ENCODE measurements around the gene MIX23.

DNA sequence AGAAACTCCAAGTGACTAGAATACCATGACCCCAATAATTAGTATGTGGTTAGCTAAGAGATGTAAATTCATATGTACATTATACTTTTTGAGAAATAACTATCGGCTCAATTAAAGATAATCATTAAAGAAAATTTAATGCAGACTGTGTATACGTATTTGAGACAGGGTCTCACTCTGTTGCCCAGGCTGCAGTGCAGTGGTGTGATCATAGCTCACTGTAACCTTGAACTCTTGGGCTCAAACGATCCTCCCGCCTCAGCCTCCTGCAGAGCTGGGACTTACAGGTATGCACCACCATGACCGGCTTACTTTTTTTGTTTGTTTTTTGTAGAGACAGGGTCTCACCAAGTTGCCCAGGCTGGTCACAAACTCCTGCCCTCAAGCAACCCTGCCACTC, 66.7 kb downstream of the MIX23 start:
- TF ChIP-seq BCLAF1 (IDR thresholded peaks at IDR 0.05) (no peak), TCF12 (IDR thresholded peaks at IDR 0.05; ENCODE audit: low read depth, low read length) (no peak), MEF2A (IDR thresholded peaks at IDR 0.05; ENCODE audit: insufficient read depth, low read depth, low read length) (no peak), POLR2A (IDR thresholded peaks at IDR 0.05; ENCODE audit: low read depth, low read length) (no peak), EZH2 (IDR thresholded peaks at IDR 0.05; ENCODE audit: borderline replicate concordance, control insufficient read depth, low read depth, low read length) (no peak), REST (IDR thresholded peaks at IDR 0.05; ENCODE audit: low read depth, low read length) (no peak), ZNF592 (IDR thresholded peaks at IDR 0.05) (no peak)
- TF ChIP-seq, protein P1, sequence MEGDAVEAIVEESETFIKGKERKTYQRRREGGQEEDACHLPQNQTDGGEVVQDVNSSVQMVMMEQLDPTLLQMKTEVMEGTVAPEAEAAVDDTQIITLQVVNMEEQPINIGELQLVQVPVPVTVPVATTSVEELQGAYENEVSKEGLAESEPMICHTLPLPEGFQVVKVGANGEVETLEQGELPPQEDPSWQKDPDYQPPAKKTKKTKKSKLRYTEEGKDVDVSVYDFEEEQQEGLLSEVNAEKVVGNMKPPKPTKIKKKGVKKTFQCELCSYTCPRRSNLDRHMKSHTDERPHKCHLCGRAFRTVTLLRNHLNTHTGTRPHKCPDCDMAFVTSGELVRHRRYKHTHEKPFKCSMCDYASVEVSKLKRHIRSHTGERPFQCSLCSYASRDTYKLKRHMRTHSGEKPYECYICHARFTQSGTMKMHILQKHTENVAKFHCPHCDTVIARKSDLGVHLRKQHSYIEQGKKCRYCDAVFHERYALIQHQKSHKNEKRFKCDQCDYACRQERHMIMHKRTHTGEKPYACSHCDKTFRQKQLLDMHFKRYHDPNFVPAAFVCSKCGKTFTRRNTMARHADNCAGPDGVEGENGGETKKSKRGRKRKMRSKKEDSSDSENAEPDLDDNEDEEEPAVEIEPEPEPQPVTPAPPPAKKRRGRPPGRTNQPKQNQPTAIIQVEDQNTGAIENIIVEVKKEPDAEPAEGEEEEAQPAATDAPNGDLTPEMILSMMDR (IDR thresholded peaks at IDR 0.05 in 2 of 3, conservative IDR thresholded peaks at IDR 0.05 in 1 of 3; ENCODE audit: control insufficient read depth in 2 of 3, extremely low read depth in 1 of 3, insufficient read depth in 1 of 3, low read depth in 3 of 3, low read length in 3 of 3), result no peak

Data from GM12878 (cell line).